ENCODE data around the gene LRRTM4. TPM values are rescaled to one million over a fixed set of nuclear protein-coding genes. Genes with fewer than 3 reads are reported as not detected.

The LRRTM4 gene
- total and polyA plus RNA-seq, 2 experiments from 2014 or later: not detected

- in situ Hi-C loops (cut with MboI): no loop called here
- no peak for DNase-seq
- no peak overlapping the region for H3K9ac ChIP-seq
- H3K4me1 ChIP-seq (ENCODE audit: insufficient read depth): no peaks in the 10 kb centered on the region
- H3K9me3 ChIP-seq (ENCODE audit: low read depth): no peaks in the 10 kb centered on the region
- H3F3A ChIP-seq (ENCODE audit: insufficient read depth): no peaks in the 10 kb centered on the region
- H3K4me2 ChIP-seq (ENCODE audit: unreplicated experiment): no peak overlapping the region
- H3K36me3 ChIP-seq (ENCODE audit: low read depth): no peaks in the 10 kb centered on the region
- no peaks in the 10 kb centered on the region for H4K20me1 ChIP-seq (ENCODE audit: insufficient read depth)
- H3K27ac ChIP-seq: no peak overlapping the region
- no peaks in the 10 kb centered on the region for H3K9me2 ChIP-seq (ENCODE audit: insufficient read depth)
- no peaks in the 10 kb centered on the region for H3K27me3 ChIP-seq (replicated peaks; ENCODE audit: insufficient read depth)
- H3K4me3 ChIP-seq: no peak overlapping the region
- 28 to 32% methylated on average over 15 of the region's 15 CpGs for WGBS, 2 experiments (ENCODE audit: low coverage in 1 of 2, low lambda C conversion rate in 2 of 2, missing lambda C conversion rate in 2 of 2)
- TF ChIP-seq EZH2phosphoT487 (IDR thresholded peaks at IDR 0.05; ENCODE audit: insufficient read depth, low read depth) (no peak), EZH2 (IDR thresholded peaks at IDR 0.05; ENCODE audit: insufficient read depth, poor library complexity, severe bottlenecking) (no peak)
- H2AFZ ChIP-seq: no peak overlapping the region
- no peaks in the 10 kb centered on the region for H3K79me2 ChIP-seq (ENCODE audit: insufficient read depth)
Observed at GRCh38 chr2:77487074-77487803, 34.9 kb downstream of the LRRTM4 start.

- Histone ChIP-seq H3K4me1 (ENCODE audit: insufficient read depth) (no peaks in the 10 kb centered on the region), H3K27ac (no peak overlapping the region), H3K79me2 (ENCODE audit: insufficient read depth) (no peaks in the 10 kb centered on the region), H3K36me3 (ENCODE audit: low read depth) (no peaks in the 10 kb centered on the region), H4K20me1 (ENCODE audit: insufficient read depth) (no peaks in the 10 kb centered on the region), H3K4me2 (ENCODE audit: unreplicated experiment) (no peak overlapping the region), H3K9me2 (ENCODE audit: insufficient read depth) (no peaks in the 10 kb centered on the region), H2AFZ (no peak overlapping the region), H3K9me3 (ENCODE audit: low read depth) (no peaks in the 10 kb centered on the region), H3K9ac (no peak overlapping the region), H3F3A (ENCODE audit: insufficient read depth) (no peaks in the 10 kb centered on the region), H3K4me3 (no peak overlapping the region), H3K27me3 (replicated peaks; ENCODE audit: insufficient read depth) (no peaks in the 10 kb centered on the region)
- in situ Hi-C loops (cut with MboI): no loop called here
- DNase-seq: no peak
- TF ChIP-seq EZH2phosphoT487 (IDR thresholded peaks at IDR 0.05; ENCODE audit: insufficient read depth, low read depth) (no peak), EZH2 (IDR thresholded peaks at IDR 0.05; ENCODE audit: insufficient read depth, poor library complexity, severe bottlenecking) (no peak)
Observed at GRCh38 chr2:77484026-77484425, 38.1 kb downstream of the LRRTM4 start.

DNA sequence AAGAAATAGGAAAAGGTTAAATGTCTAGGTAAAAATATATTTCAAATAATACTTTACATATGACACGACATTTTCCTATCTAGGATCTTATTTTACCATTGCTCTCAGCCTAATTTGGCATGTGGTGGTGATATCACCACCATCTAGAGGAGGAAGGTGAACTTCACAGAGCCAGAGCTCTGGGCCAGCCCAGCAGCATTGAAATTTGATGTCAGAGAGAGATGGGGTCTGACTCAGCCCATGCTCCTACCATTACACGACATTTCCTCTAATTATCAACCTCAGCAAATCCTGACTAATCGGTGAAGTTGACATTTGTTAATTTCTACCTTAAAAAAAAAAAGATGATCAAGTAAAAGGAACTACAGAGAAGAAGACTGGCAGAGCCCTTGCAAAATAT lies 42.3 kb downstream of the LRRTM4 start:
- no peaks in the 10 kb centered on the region for H3K4me1 ChIP-seq (ENCODE audit: insufficient read depth)
- no peak overlapping the region for H2AFZ ChIP-seq
- no peaks in the 10 kb centered on the region for H3F3A ChIP-seq (ENCODE audit: insufficient read depth)
- H3K9ac ChIP-seq: no peak overlapping the region
- H3K36me3 ChIP-seq (ENCODE audit: low read depth): no peaks in the 10 kb centered on the region
- no peak for DNase-seq
- no peaks in the 10 kb centered on the region for H3K79me2 ChIP-seq (ENCODE audit: insufficient read depth)
- H3K27ac ChIP-seq: no peak overlapping the region
- in situ Hi-C loops (cut with MboI): no loop called here
- no peak for TF ChIP-seq EZH2phosphoT487 (IDR thresholded peaks at IDR 0.05; ENCODE audit: insufficient read depth, low read depth)
- TF ChIP-seq EZH2 (IDR thresholded peaks at IDR 0.05; ENCODE audit: insufficient read depth, poor library complexity, severe bottlenecking): no peak
- H3K9me2 ChIP-seq (ENCODE audit: insufficient read depth): no peaks in the 10 kb centered on the region
- H3K4me2 ChIP-seq (ENCODE audit: unreplicated experiment): no peak overlapping the region
- no peaks in the 10 kb centered on the region for H3K27me3 ChIP-seq (replicated peaks; ENCODE audit: insufficient read depth)
- no peak overlapping the region for H3K4me3 ChIP-seq
- WGBS, 2 experiments (ENCODE audit: low coverage in 1 of 2, low lambda C conversion rate in 2 of 2, missing lambda C conversion rate in 2 of 2): 23 to 31% methylated on average over 3 of the region's 3 CpGs
- H4K20me1 ChIP-seq (ENCODE audit: insufficient read depth): no peaks in the 10 kb centered on the region
- no peaks in the 10 kb centered on the region for H3K9me3 ChIP-seq (ENCODE audit: low read depth)

- Histone ChIP-seq H3K9me3 (ENCODE audit: low read depth) (no peaks in the 10 kb centered on the region), H3F3A (ENCODE audit: insufficient read depth) (no peaks in the 10 kb centered on the region), H3K27ac (no peak overlapping the region), H3K4me3 (no peak overlapping the region), H4K20me1 (ENCODE audit: insufficient read depth) (no peaks in the 10 kb centered on the region), H3K27me3 (replicated peaks; ENCODE audit: insufficient read depth) (no peaks in the 10 kb centered on the region), H3K9ac (no peak overlapping the region), H2AFZ (no peak overlapping the region), H3K36me3 (ENCODE audit: low read depth) (no peaks in the 10 kb centered on the region), H3K79me2 (ENCODE audit: insufficient read depth) (no peaks in the 10 kb centered on the region), H3K4me2 (ENCODE audit: unreplicated experiment) (no peak overlapping the region), H3K9me2 (ENCODE audit: insufficient read depth) (no peaks in the 10 kb centered on the region), H3K4me1 (ENCODE audit: insufficient read depth) (no peaks in the 10 kb centered on the region)
- no peak for DNase-seq
- in situ Hi-C loops (cut with MboI): no loop called here
- TF ChIP-seq EZH2phosphoT487 (IDR thresholded peaks at IDR 0.05; ENCODE audit: insufficient read depth, low read depth): no peak
- TF ChIP-seq EZH2 (IDR thresholded peaks at IDR 0.05; ENCODE audit: insufficient read depth, poor library complexity, severe bottlenecking): no peak
- WGBS, 2 experiments (ENCODE audit: low coverage in 1 of 2, low lambda C conversion rate in 2 of 2, missing lambda C conversion rate in 2 of 2): 25 to 28% methylated on average over 6 of the region's 6 CpGs
Observed at GRCh38 chr2:77479395-77479794, 42.8 kb downstream of the LRRTM4 start.

- H3K27me3 ChIP-seq (replicated peaks; ENCODE audit: insufficient read depth): no peaks in the 10 kb centered on the region
- H3K9me2 ChIP-seq (ENCODE audit: insufficient read depth): no peaks in the 10 kb centered on the region
- TF ChIP-seq EZH2 (IDR thresholded peaks at IDR 0.05; ENCODE audit: insufficient read depth, poor library complexity, severe bottlenecking): no peak
- TF ChIP-seq EZH2phosphoT487 (IDR thresholded peaks at IDR 0.05; ENCODE audit: insufficient read depth, low read depth): no peak
- no peaks in the 10 kb centered on the region for H3K9me3 ChIP-seq (ENCODE audit: low read depth)
- H3K27ac ChIP-seq: no peak overlapping the region
- H3K4me3 ChIP-seq: no peak overlapping the region
- in situ Hi-C loops (cut with MboI): no loop called here
- H3K4me1 ChIP-seq (ENCODE audit: insufficient read depth): no peaks in the 10 kb centered on the region
- no peak overlapping the region for H3K4me2 ChIP-seq (ENCODE audit: unreplicated experiment)
- whole genome bisulfite sequencing, 2 experiments (ENCODE audit: low coverage in 1 of 2, low lambda C conversion rate in 2 of 2, missing lambda C conversion rate in 2 of 2): 4 to 7% methylated on average over 3 of the region's 3 CpGs
- no peak overlapping the region for H3K9ac ChIP-seq
- no peak for DNase-seq
- H3K36me3 ChIP-seq (ENCODE audit: low read depth): no peaks in the 10 kb centered on the region
- H2AFZ ChIP-seq: no peak overlapping the region
- no peaks in the 10 kb centered on the region for H3K79me2 ChIP-seq (ENCODE audit: insufficient read depth)
- H4K20me1 ChIP-seq (ENCODE audit: insufficient read depth): no peaks in the 10 kb centered on the region
- H3F3A ChIP-seq (ENCODE audit: insufficient read depth): no peaks in the 10 kb centered on the region
Observed at GRCh38 chr2:77470096-77470495, 52.1 kb downstream of the LRRTM4 start.

Data from GM23248 (cell line).